Right atrium auricular region (tissue), 2 donors: ENCODE measurements around the gene ZNF302. TPM values are rescaled to one million over a fixed set of nuclear protein-coding genes. Genes with fewer than 3 reads are reported as not detected.
"Not testable (repeated sequence)": the region's sequence is repeated elsewhere in the genome, so short reads cannot be mapped to it uniquely, and the experiment has no call there.

ENCODE experiments used
- DNase-seq: peaks from one replicate; pipeline ENCODE4 v3.0.0-alpha.2; 2019; ENCODE audit warnings: low spot score
- H3K27ac ChIP-seq, 2 donors: fragments of 200-600 bp; sonication (generic); 1 replicate in 1 of 2; 2 replicates in 1 of 2; pipeline ENCODE4 v1.5.1; 2016 to 2019
- H3K27me3 ChIP-seq, 2 donors: fragments of 200-600 bp; sonication (generic); one replicate each; pipeline versions ENCODE4 v1.5.1 to v1.6.0; 2017 to 2019
- H3K36me3 ChIP-seq: fragments of 200-600 bp; sonication (generic); one replicate; pipeline ENCODE4 v1.5.1; 2016
- H3K4me1 ChIP-seq, 2 donors: fragments of 200-600 bp; sonication (generic); one replicate each; pipeline versions ENCODE4 v1.5.1 to v1.6.0; 2017 to 2019
- H3K4me3 ChIP-seq, 2 donors: fragments of 200-600 bp; sonication (generic); 1 replicate in 1 of 2; 2 replicates in 1 of 2; pipeline ENCODE4 v1.5.1; 2017 to 2019; ENCODE audit warnings: mild to moderate bottlenecking in 1 of 2, moderate library complexity in 1 of 2
- H3K9me3 ChIP-seq, 2 donors: fragments of 200-600 bp; sonication (generic); one replicate each; pipeline ENCODE4 v1.5.1; 2019
- total RNA-seq, 2 donors: library from RNA; depleted of rRNA; stranded (reverse); fragments of >200 nt; gene quantifications; one replicate each; pipeline ENCODE4 v1.1.0, GENCODE V29; 2016
- TF ChIP-seq, protein P1 (sequence below), 2 donors: fragments of 200-600 bp; sonication (generic); IDR thresholded peaks; one replicate each; pipeline ENCODE4 v1.5.1; 2019; ENCODE audit warnings: antibody characterized with exemption in 2 of 2

Gene ZNF302
- total RNA-seq, 2 donors from 2014 or later = 21.7 to 35.8 TPM

DNA sequence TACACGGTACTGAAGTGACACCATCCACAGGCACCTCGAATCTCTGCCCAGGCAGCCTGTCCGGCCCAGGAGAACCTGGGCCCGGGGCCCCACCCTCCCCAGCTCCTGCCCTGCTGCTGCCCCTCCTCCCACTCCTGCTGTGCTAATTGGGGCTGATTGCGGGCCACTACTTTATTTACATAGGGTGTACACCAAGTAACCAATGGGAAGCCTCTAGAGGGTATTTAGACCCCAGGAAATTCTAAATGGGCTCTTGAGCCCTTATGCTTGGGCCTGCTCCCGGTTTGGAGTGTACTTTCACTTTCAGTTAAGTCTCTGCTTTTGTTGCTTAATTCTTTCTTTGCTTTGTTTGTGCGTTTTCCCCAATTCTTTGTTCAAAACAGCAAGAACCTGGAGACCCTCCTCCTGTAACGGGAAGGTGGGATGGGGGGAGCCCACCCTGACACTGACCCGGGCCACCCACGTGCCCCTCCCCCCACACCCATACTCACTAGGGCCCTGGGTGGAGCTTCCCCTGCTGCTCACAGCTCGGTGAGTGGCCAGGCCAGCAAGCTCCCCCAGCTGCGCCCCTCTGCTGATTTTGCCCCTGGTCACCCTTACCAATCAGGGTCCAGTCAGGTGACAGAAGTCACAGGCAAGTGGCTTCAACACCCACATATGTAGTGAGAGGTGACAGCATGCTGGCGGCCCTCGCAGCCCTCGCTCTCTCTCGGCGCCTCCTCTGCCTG is 10.0 kb upstream of the ZNF302 start:
- TF ChIP-seq, protein P1, sequence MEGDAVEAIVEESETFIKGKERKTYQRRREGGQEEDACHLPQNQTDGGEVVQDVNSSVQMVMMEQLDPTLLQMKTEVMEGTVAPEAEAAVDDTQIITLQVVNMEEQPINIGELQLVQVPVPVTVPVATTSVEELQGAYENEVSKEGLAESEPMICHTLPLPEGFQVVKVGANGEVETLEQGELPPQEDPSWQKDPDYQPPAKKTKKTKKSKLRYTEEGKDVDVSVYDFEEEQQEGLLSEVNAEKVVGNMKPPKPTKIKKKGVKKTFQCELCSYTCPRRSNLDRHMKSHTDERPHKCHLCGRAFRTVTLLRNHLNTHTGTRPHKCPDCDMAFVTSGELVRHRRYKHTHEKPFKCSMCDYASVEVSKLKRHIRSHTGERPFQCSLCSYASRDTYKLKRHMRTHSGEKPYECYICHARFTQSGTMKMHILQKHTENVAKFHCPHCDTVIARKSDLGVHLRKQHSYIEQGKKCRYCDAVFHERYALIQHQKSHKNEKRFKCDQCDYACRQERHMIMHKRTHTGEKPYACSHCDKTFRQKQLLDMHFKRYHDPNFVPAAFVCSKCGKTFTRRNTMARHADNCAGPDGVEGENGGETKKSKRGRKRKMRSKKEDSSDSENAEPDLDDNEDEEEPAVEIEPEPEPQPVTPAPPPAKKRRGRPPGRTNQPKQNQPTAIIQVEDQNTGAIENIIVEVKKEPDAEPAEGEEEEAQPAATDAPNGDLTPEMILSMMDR (IDR thresholded peaks at IDR 0.05) = no peak
- no peaks in the 10 kb centered on the region for H3K36me3 ChIP-seq
- H3K27me3 ChIP-seq = no peaks in the 10 kb centered on the region
- H3K4me1 ChIP-seq = peaks cover 0 to 8% of the 10 kb centered on the region in 2 donors
- H3K27ac ChIP-seq = peak overlapping the region in 1 of 2 donors; percentile 46
- no peaks in the 10 kb centered on the region for H3K9me3 ChIP-seq
- DNase-seq = no peak
- peak overlapping the region; percentile 19 to 29 for H3K4me3 ChIP-seq

- DNase-seq, H3K4me1 ChIP-seq, H3K27me3 ChIP-seq, H3K4me3 ChIP-seq, H3K9me3 ChIP-seq, H3K27ac ChIP-seq, H3K36me3 ChIP-seq: not testable (repeated sequence)
These were observed 9.3 kb upstream of the ZNF302 start for GRCh38 chr19:34668077-34668689.

DNA sequence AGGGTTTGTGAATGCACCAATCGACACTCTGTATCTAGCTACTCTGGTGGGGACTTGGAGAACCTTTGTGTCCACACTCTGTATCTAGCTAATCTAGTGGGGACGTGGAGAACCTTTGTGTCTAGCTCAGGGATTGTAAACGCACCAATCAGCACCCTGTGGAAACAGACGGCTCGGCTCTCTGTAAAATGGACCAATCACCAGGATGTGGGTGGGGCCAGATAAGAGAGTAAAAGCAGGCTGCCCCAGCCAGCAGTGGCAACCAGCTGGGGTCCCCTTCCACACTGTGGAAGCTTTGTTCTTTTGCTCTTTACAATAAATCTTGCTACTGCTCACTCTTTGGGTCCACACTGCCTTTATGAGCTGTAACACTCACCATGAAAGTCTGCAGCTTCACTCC is 8.8 kb upstream of the ZNF302 start:
- not testable (repeated sequence) for DNase-seq, H3K4me1 ChIP-seq, H3K9me3 ChIP-seq, H3K36me3 ChIP-seq, H3K27me3 ChIP-seq, H3K27ac ChIP-seq, H3K4me3 ChIP-seq

DNA sequence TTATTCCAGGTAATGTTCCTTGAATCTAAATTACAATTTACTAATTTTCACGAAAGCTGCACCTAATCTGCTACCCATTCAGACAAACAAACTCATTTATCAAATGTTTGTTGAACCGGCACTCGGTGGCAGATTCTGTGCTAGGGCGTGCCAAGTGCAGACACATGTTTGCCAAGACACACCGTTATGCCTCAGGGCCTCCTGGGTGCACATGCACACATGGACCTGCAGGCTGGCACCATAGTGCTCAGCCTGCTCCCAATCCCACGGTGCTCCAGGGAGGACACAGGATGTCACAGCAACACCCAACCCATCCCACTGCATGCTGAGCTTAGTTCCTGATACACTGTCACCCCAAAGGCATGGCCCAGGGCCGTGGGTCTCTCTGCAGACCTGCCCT is 8.2 kb upstream of the ZNF302 start:
- H3K27me3 ChIP-seq = no peaks in the 10 kb centered on the region
- no peak overlapping the region for H3K27ac ChIP-seq
- TF ChIP-seq, protein P1 (IDR thresholded peaks at IDR 0.05) = no peak
- DNase-seq = no peak
- no peak overlapping the region for H3K4me3 ChIP-seq
- H3K36me3 ChIP-seq = no peaks in the 10 kb centered on the region
- peaks cover 0 to 8% of the 10 kb centered on the region in 2 donors for H3K4me1 ChIP-seq
- H3K9me3 ChIP-seq = no peaks in the 10 kb centered on the region

DNA sequence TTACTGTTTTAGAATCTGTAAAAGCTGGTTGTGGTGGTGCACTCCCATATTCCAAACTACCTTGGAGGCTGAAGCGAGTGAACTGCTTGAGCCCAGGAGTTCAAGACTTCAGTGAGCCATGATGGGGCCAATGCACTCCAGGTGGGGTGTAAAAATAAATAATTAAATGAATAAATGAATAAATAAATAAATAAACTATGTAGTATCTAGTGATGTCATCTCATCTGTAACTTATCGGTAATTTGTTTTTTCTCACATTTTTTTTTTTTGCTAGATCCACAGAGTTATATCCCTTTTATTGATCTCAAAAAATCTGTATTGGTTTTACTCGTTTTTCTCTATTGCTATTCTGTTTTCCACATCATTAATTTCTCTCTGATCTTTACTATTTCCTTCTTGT is 5.5 kb upstream of the ZNF302 start:
- H3K36me3 ChIP-seq = no peaks in the 10 kb centered on the region
- H3K9me3 ChIP-seq = no peaks in the 10 kb centered on the region
- no peak overlapping the region for H3K27ac ChIP-seq
- no peak overlapping the region for H3K4me3 ChIP-seq
- H3K27me3 ChIP-seq = no peaks in the 10 kb centered on the region
- TF ChIP-seq, protein P1 (IDR thresholded peaks at IDR 0.05) = no peak
- H3K4me1 ChIP-seq = peaks cover 0 to 4% of the 10 kb centered on the region in 2 donors
- DNase-seq = no peak

DNA sequence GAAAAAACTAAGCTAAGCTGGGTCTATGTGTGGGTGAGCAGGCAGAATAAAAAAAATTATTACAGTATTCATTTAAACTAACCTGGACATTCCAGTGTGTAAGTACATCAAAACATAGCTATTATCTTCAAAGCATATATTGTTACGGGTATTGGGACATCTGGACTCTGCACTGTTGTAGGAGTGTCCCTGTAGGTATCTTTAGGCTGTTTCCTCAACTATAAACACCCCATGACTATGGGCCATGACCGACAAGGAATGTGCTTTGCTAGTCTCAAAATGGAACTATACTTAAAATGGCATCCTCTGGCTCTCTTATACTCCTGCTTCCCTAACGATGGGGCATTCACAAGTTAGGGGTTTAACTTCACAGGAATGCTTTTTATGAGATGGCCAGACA is 3.9 kb upstream of the ZNF302 start:
- Histone ChIP-seq H3K27me3 (no peaks in the 10 kb centered on the region), H3K27ac (no peak overlapping the region), H3K4me1 (peaks cover 0 to 6% of the 10 kb centered on the region in 2 donors), H3K4me3 (no peak overlapping the region), H3K36me3 (no peaks in the 10 kb centered on the region), H3K9me3 (no peaks in the 10 kb centered on the region)
- no peak for DNase-seq
- TF ChIP-seq, protein P1 (IDR thresholded peaks at IDR 0.05) = no peak
